Measurements from ENCODE around the gene PITPNC1. TPM values are rescaled to one million over a fixed set of nuclear protein-coding genes. Genes with fewer than 3 reads are reported as not detected.

PITPNC1 gene
- total and polyA plus RNA-seq, 2 of the 13 experiments (the other 11 are each of a cell fraction or from before 2014, with no cell fraction given): 4.1 to 5.7 TPM

- TF ChIP-seq BRCA1 (CRISPR knock-in tag; IDR thresholded peaks at IDR 0.05) (no peak), ZNF773 (CRISPR knock-in tag; IDR thresholded peaks at IDR 0.05; ENCODE audit: borderline replicate concordance) (no peak), HDAC2 (CRISPR knock-in tag; IDR thresholded peaks at IDR 0.05) (no peak), ZNF510 (CRISPR knock-in tag; IDR thresholded peaks at IDR 0.05; ENCODE audit: low read depth) (no peak), FLYWCH1 (CRISPR knock-in tag; IDR thresholded peaks at IDR 0.05) (no peak)
Measured at GRCh38 chr17:67358612-67359011, 18.5 kb upstream of the PITPNC1 start (continued).

DNA sequence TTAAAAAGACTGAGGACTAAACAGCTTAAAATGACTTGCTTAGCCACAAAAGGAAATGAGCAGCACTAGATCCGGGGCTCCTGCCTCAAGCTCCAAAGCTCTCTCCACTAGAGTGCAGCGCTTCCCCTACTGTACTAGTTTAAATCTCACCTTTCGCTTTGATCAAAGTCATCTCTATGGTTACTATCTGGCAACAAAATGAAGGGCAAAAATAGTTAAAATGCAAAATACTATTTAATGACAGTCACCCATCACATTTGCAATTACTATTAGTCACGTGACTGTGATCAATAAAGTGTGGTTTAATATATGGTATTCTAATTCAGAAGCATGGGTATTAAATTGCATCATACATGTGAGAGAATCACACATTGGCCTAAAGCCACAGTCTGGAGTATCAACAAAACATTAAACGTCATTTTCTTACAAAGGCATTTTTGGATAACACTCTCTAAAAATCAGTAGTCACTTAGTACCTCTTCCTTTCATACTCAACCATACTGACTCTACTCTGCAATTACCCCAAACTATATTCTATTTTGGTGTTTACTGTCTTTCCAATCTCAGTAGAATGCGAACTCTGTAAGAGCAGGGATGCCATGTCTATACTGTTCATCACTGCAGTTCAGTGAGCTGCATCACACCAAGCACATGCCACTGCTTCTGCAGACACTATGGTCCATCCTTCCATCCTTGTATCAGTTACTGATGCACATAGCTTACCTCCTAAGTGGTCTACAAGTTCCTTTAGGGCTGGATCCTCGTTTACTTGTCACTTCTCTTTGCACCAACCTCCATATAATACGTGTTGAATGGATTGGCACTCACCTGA, 16.9 kb upstream of the PITPNC1 start:
- H3K27ac ChIP-seq (ENCODE audit: extremely low read length, insufficient read depth, low read length): no peak overlapping the region
- peaks cover 50% of the 10 kb centered on the region for H4K20me1 ChIP-seq (ENCODE audit: insufficient read depth, low read length)
- intact Hi-C loops (cut with micrococcal nuclease; ENCODE audit: unreplicated experiment): loop anchor here (10.0 kb wide), 1 partner anchor 115 kb away; the partner anchor contains the start of gene HELZ
- no peak overlapping the region for H2AFZ ChIP-seq (ENCODE audit: low read length)
- peaks cover 13 to 61% of the 10 kb centered on the region in 2 experiments for H3K36me3 ChIP-seq (replicated peaks in 1 of 2; ENCODE audit: control insufficient read depth in 1 of 2, insufficient read depth in 2 of 2, low read length in 2 of 2)
- no peak overlapping the region for H3K4me3 ChIP-seq (replicated peaks in 1 of 3; ENCODE audit: insufficient read depth in 1 of 3, low read depth in 2 of 3, low read length in 3 of 3)
- H3K9me3 ChIP-seq (ENCODE audit: low read length): no peaks in the 10 kb centered on the region
- peaks cover 39% of the 10 kb centered on the region for H3K4me1 ChIP-seq (ENCODE audit: insufficient read depth, low read length)
- DNase-seq (ENCODE audit: low spot score) (no peak), FAIRE-seq (no peak), ATAC-seq (peak; percentile 83)
- in situ Hi-C loops (cut with HindIII; ENCODE audit: extremely low pct_ligation_motif_present, low pct_unique_long_range_greater_than_20kb): no loop called here
- BruUV-seq (replicated peaks): no TSS peak
- no peak overlapping the region for H3K9ac ChIP-seq (ENCODE audit: insufficient read depth, low read depth, low read length)
- 82% methylated on average over 8 of the region's 8 CpGs for WGBS (ENCODE audit: low lambda C conversion rate)
- peaks cover 77% of the 10 kb centered on the region for H3K79me2 ChIP-seq (ENCODE audit: insufficient read depth, low read length)
- no peaks in the 10 kb centered on the region; a peak in 1 of 5 replicates for H3K27me3 ChIP-seq (ENCODE audit: control insufficient read depth in 1 of 2, insufficient read depth in 2 of 2, low read length in 2 of 2)
- CTCF ChIA-PET (ENCODE audit: low intra/inter-chr PET ratio, low total read pairs): no interaction called here
- POLR2A ChIA-PET: no interaction called here
- H3K4me2 ChIP-seq (ENCODE audit: low read depth, low read length): peak overlapping the region; percentile 4; the same call in 1 of the 2 replicates
- TF ChIP-seq SRF (IDR thresholded peaks at IDR 0.05; ENCODE audit: low read depth, low read length): peak; percentile 56; the same call in 1 of the 2 replicates
- TF ChIP-seq ZFP1 (CRISPR knock-in tag; IDR thresholded peaks at IDR 0.05): no peak
- TF ChIP-seq ZNF350 (CRISPR knock-in tag; IDR thresholded peaks at IDR 0.05; ENCODE audit: borderline replicate concordance, low read depth): no peak
- no peak for TF ChIP-seq JUN (CRISPR knock-in tag; IDR thresholded peaks at IDR 0.05)
- TF ChIP-seq CEBPG (CRISPR knock-in tag; IDR thresholded peaks at IDR 0.05): peak; percentile 49
- TF ChIP-seq NFATC3 (CRISPR knock-in tag; IDR thresholded peaks at IDR 0.05): no peak
- no peak for TF ChIP-seq SMAD9 (CRISPR knock-in tag; IDR thresholded peaks at IDR 0.05)
- TF ChIP-seq, protein P1, sequence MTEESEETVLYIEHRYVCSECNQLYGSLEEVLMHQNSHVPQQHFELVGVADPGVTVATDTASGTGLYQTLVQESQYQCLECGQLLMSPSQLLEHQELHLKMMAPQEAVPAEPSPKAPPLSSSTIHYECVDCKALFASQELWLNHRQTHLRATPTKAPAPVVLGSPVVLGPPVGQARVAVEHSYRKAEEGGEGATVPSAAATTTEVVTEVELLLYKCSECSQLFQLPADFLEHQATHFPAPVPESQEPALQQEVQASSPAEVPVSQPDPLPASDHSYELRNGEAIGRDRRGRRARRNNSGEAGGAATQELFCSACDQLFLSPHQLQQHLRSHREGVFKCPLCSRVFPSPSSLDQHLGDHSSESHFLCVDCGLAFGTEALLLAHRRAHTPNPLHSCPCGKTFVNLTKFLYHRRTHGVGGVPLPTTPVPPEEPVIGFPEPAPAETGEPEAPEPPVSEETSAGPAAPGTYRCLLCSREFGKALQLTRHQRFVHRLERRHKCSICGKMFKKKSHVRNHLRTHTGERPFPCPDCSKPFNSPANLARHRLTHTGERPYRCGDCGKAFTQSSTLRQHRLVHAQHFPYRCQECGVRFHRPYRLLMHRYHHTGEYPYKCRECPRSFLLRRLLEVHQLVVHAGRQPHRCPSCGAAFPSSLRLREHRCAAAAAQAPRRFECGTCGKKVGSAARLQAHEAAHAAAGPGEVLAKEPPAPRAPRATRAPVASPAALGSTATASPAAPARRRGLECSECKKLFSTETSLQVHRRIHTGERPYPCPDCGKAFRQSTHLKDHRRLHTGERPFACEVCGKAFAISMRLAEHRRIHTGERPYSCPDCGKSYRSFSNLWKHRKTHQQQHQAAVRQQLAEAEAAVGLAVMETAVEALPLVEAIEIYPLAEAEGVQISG (CRISPR knock-in tag; IDR thresholded peaks at IDR 0.05): peak; percentile 88
- no peak for TF ChIP-seq ZNF367 (CRISPR knock-in tag; IDR thresholded peaks at IDR 0.05; ENCODE audit: borderline replicate concordance)
- no peak for TF ChIP-seq ZNF317 (CRISPR knock-in tag; IDR thresholded peaks at IDR 0.05)
- TF ChIP-seq ZSCAN22 (CRISPR knock-in tag; IDR thresholded peaks at IDR 0.05): no peak
- peak; percentile 34 for TF ChIP-seq CTCF (CRISPR knock-in tag; IDR thresholded peaks at IDR 0.05)
- 0 out of 2 replicates have a peak, but pooled peaks have one; percentile 15 for TF ChIP-seq RBFOX2 (IDR thresholded peaks at IDR 0.05; ENCODE audit: low read depth, low read length)
- TF ChIP-seq ZNF460 (CRISPR knock-in tag; IDR thresholded peaks at IDR 0.05; ENCODE audit: borderline replicate concordance): no peak
- no peak for TF ChIP-seq ZNF468 (CRISPR knock-in tag; IDR thresholded peaks at IDR 0.05)
- TF ChIP-seq STAG1 (CRISPR knock-in tag; IDR thresholded peaks at IDR 0.05): peak; percentile 31
